ENCODE measurements around the gene RAB15. TPM values are rescaled to one million over a fixed set of nuclear protein-coding genes. Genes with fewer than 3 reads are reported as not detected.

Gene RAB15
- total and polyA plus RNA-seq, 2 of the 8 experiments (the other 6 are each of a cell fraction or from before 2014, with no cell fraction given) = 38.8 to 58.1 TPM

- no peak overlapping the region for H4K5ac ChIP-seq (ENCODE audit: insufficient read length, low read depth, low read length)
- no peak overlapping the region for H3K9ac ChIP-seq (replicated peaks in 1 of 4; ENCODE audit: extremely low read depth in 1 of 4, low read depth in 3 of 4, low read length in 3 of 4)
- H3K4ac ChIP-seq (replicated peaks; ENCODE audit: insufficient read length, low read depth, low read length) = no peak overlapping the region
- peaks cover 0 to 8% (median 2%) of the 10 kb centered on the region in 4 experiments; a peak in 4 of 7 replicates for H3K4me1 ChIP-seq (replicated peaks in 1 of 4; ENCODE audit: control insufficient read depth in 3 of 4, insufficient read depth in 4 of 4, low read length in 3 of 4)
- H2BK5ac ChIP-seq (ENCODE audit: low read depth, low read length) = 0 out of 2 replicates have a peak overlapping the region, but pooled peaks have one; percentile 3
- POLR2A ChIA-PET (ENCODE audit: partially characterized antibody) = interaction anchor here (0.6 to 2.2 kb wide), 4 partner anchors 8 to 76 kb away, joined by 3 to 6 read pairs (median 5); partner anchors contain the start of gene CHURC1
- H3K4me2 ChIP-seq (ENCODE audit: insufficient read depth in 1 of 2, low read depth in 2 of 2, low read length in 2 of 2) = no peak overlapping the region
- no peak overlapping the region for H3K4me3 ChIP-seq (ENCODE audit: extremely low read depth in 1 of 4, insufficient read depth in 2 of 4, low read depth in 3 of 4, low read length in 4 of 4)
- H2BK120ac ChIP-seq (replicated peaks; ENCODE audit: low read depth, low read length) = no peak overlapping the region
- H3K79me2 ChIP-seq (ENCODE audit: control insufficient read depth in 1 of 2, insufficient read depth in 2 of 2, low read length in 2 of 2) = no peaks in the 10 kb centered on the region
- no peak overlapping the region for H2AK5ac ChIP-seq (ENCODE audit: low read depth, low read length)
- no peak overlapping the region for H2BK12ac ChIP-seq (ENCODE audit: low read depth, low read length)
- no peaks in the 10 kb centered on the region for H4K20me1 ChIP-seq (replicated peaks in 1 of 2; ENCODE audit: control insufficient read depth in 1 of 2, insufficient read depth in 2 of 2, low read length in 2 of 2)
- H4K8ac ChIP-seq (ENCODE audit: extremely low read depth, insufficient read depth, low read length) = no peak overlapping the region
- H3K79me1 ChIP-seq (ENCODE audit: low read depth, low read length) = no peaks in the 10 kb centered on the region; the same call in 1 of the 2 replicates
- CTCF ChIA-PET (ENCODE audit: partially characterized antibody) = interaction anchor here (0.8 to 1.9 kb wide), 4 partner anchors 10 to 76 kb away, joined by 3 to 7 read pairs (median 4); partner anchors contain the start of gene CHURC1
- H3K27ac ChIP-seq (ENCODE audit: low read depth, low read length) = no peak overlapping the region
- no peak overlapping the region for H3K14ac ChIP-seq (ENCODE audit: insufficient read length)
- H3K23ac ChIP-seq (ENCODE audit: insufficient read length) = no peak overlapping the region
- H3K56ac ChIP-seq (replicated peaks; ENCODE audit: insufficient read length, low read depth, low read length) = no peak overlapping the region
- H3K36me3 ChIP-seq (ENCODE audit: control insufficient read depth in 2 of 4, insufficient read depth in 4 of 4, low read length in 3 of 4) = peaks cover 0 to 16% (median 3%) of the 10 kb centered on the region in 4 experiments; a peak in 4 of 8 replicates
- H3K18ac ChIP-seq (ENCODE audit: extremely low read depth, low read length) = no peak overlapping the region
- FAIRE-seq (no peak), DNase-seq (ENCODE audit: low read depth in 1 of 2, low spot score in 2 of 2) (no peak)
- H3K27me3 ChIP-seq (replicated peaks in 1 of 4; ENCODE audit: control insufficient read depth in 3 of 4, extremely low read depth in 1 of 4, insufficient read depth in 3 of 4, low read length in 3 of 4) = no peaks in the 10 kb centered on the region
- H3K9me3 ChIP-seq (ENCODE audit: insufficient read depth in 2 of 2, low read depth in 1 of 2, low read length in 1 of 2) = no peaks in the 10 kb centered on the region
- no peak overlapping the region for H2BK15ac ChIP-seq (ENCODE audit: low read length)
- no peak overlapping the region for H2BK20ac ChIP-seq (ENCODE audit: low read length)
- H2AFZ ChIP-seq (ENCODE audit: low read length) = no peak overlapping the region
- H4K91ac ChIP-seq (replicated peaks; ENCODE audit: insufficient read length, low read length) = no peak overlapping the region
- WGBS, 2 experiments (ENCODE audit: extremely low coverage in 1 of 2, insufficient coverage in 1 of 2, insufficient read length in 1 of 2, insufficient replicate concordance in 2 of 2, low coverage in 1 of 2, low lambda C conversion rate in 2 of 2, missing lambda C conversion rate in 1 of 2) = 89% methylated on average over 6 of the region's 6 CpGs; no CpG with 5 or more reads in 1 of the 2 experiments
- H3K23me2 ChIP-seq (ENCODE audit: low read depth, low read length) = no peaks in the 10 kb centered on the region
- TF ChIP-seq BRCA1 (IDR thresholded peaks at IDR 0.05; ENCODE audit: low read depth, low read length) = no peak
- TF ChIP-seq, protein P1, sequence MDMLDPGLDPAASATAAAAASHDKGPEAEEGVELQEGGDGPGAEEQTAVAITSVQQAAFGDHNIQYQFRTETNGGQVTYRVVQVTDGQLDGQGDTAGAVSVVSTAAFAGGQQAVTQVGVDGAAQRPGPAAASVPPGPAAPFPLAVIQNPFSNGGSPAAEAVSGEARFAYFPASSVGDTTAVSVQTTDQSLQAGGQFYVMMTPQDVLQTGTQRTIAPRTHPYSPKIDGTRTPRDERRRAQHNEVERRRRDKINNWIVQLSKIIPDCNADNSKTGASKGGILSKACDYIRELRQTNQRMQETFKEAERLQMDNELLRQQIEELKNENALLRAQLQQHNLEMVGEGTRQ (IDR thresholded peaks at IDR 0.05; ENCODE audit: low read length) = no peak
- TF ChIP-seq JUND (IDR thresholded peaks at IDR 0.05; ENCODE audit: low read length) = no peak
- TF ChIP-seq TAF1 (IDR thresholded peaks at IDR 0.05; ENCODE audit: low read depth, low read length) = no peak
- TF ChIP-seq CHD1 (IDR thresholded peaks at IDR 0.05; ENCODE audit: low read depth, low read length) = no peak
- TF ChIP-seq RNF2 (IDR thresholded peaks at IDR 0.05; ENCODE audit: borderline replicate concordance, low read depth, low read length, missing control alignments, poor library complexity, severe bottlenecking) = no peak
- TF ChIP-seq CBX8 (IDR thresholded peaks at IDR 0.05; ENCODE audit: borderline replicate concordance, low read depth, low read length) = no peak
- no peak for TF ChIP-seq RXRA (IDR thresholded peaks at IDR 0.05; ENCODE audit: insufficient read depth, low read depth, low read length)
- TF ChIP-seq JUN (IDR thresholded peaks at IDR 0.05; ENCODE audit: low read depth, low read length) = no peak
- no peak for TF ChIP-seq SIRT6 (IDR thresholded peaks at IDR 0.05; ENCODE audit: low read length)
- TF ChIP-seq EP300 (IDR thresholded peaks at IDR 0.05; ENCODE audit: borderline replicate concordance in 1 of 2, low read depth in 2 of 2, low read length in 2 of 2) = no peak
- TF ChIP-seq ATF3 (IDR thresholded peaks at IDR 0.05; ENCODE audit: insufficient read depth, low read depth, low read length) = no peak
Observed at GRCh38 chr14:64943556-64943955, 28.6 kb downstream of the RAB15 start.

Measured in H1 (cell line).